Muscle of back (tissue), 11 donors: ENCODE data around the gene PLXNA2. TPM values are rescaled to one million over a fixed set of nuclear protein-coding genes. Genes with fewer than 3 reads are reported as not detected.
A peak's percentile ranks its signal among the peaks of the same experiment; 100 is the strongest.

Experiments used
- DNase-seq, 3 donors: peaks; one replicate each; pipeline versions ENCODE4 v3.0.0 to v3.0.0-alpha.2; 2013
- polyA plus RNA-seq, 10 donors: library from polyadenylated mRNA; unstranded; fragments of 120-200 nt; gene quantifications; one replicate each; pipeline ENCODE4 v1.2.1, GENCODE V29; 2013; ENCODE audit not compliant: insufficient read length in 10 of 10

PLXNA2 gene
- polyA plus RNA-seq, 10 donors: 22.9 to 37.9 (median 30.8) TPM

DNA sequence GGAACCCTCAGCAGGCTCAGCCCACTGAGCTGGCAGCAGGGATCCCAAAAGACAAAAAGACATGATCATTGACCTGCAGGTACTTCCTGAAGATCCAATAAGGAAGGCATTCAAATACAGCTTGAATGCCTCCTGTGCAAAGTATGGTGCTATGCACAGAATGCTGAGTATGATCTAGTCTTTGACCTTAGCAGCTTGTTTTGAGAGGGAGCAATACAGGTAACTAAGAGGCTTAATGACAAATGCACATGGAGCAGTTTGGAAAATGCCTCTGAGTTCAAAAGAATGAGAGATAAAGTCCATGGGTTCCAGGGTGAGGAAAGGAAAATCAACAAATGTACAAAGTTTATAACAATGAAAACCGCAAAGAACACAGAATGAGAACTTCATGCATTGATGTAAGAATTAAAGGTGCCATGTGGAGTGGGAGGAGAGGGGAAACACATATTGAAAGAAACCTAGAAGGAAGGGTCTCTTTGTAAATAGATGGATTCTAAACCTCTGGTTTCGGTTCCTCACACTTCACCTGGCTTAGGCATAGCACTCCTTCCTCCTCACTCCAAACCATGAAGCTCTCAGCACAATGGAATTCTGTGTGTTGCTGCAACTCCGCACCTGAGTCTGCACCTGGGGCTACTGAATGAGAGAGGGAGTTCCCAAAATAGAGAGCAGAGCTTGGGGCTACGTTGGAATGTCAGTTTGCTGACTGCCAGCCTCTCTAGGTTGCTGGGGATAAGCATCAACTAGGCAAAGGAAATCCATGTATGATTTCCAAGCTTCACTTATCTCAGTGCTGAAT is 77.6 kb downstream of the PLXNA2 start:
- no peak for DNase-seq

DNA sequence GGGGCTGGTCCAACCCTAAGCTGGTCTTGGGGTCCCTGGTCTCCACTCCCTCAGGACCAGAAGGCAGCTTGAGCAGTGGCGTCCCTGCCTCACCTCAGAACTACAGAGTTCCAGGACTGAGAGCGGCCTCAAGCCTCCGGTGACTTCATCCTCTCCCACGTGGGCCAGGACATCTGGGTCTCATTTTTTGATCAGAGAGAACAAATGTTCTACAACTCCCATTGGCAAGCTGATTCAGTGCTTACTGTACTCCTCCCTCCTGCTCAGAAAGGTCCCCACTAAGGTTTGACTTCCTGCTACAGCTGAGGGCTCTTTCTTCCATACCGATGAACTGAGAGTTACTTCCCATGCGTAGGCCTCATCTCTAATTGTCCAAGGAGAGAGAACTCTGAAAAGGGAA is 78.5 kb downstream of the PLXNA2 start:
- DNase-seq: peak in 1 of 3 donors; percentile 35

DNA sequence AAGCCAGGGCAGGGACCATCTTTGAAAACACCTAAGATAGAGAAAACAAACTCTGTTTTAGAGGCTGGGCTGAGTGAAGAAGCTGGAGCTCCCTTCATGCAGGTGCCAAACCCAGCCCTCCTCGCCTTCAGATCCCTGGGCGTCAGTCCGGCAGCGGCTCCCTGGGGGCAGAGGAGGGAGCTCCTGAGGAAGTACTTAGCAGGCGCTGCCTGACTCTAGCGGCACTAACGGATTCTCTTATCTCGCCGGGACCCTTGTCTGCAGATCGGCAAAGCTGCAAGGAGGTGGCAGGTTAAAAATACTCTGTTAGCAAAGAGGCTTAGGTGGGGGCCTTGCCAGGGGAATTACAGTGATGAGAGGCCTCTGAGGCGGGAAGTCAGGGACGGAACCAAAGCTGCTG is 79.6 kb downstream of the PLXNA2 start:
- DNase-seq: no peak

DNA sequence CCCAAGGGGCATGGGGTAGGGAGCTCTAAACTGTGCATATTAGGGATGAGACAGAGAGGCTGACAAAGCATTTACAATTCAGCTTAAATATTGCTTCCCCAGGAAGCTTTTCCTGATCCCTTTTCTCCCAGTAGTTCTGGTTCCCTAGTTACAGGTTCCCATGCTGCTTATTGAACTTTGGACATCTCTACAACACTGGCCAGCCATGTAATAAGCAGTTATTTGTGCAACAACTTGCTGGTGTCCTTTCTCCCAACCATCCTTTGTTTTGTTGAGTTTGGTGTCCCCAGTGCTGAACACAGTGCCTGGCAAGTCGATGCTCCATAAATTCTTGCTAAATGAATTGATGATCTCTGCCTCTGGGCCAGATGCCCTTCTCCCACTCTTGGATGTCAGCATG is 80.6 kb downstream of the PLXNA2 start:
- DNase-seq: no peak

DNA sequence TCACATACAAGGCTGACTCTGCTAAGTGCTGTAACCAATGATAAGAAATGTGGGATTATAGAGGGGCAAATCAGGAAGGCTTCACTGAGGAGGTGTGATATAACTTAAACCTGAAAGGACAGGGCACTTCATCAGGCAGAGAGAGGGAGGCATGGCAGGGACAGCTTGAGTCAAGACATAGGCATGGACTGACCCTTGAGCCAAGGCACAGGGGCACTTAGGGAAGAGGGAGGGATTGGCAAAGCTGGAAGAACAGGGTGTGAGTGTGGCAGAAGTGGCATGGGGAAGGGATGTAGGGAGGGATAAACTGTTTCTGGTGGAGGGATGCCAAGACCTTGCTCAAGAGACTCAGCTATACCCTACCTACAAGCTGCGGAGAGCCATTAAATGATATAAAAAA is 81.3 kb downstream of the PLXNA2 start:
- DNase-seq: no peak

DNA sequence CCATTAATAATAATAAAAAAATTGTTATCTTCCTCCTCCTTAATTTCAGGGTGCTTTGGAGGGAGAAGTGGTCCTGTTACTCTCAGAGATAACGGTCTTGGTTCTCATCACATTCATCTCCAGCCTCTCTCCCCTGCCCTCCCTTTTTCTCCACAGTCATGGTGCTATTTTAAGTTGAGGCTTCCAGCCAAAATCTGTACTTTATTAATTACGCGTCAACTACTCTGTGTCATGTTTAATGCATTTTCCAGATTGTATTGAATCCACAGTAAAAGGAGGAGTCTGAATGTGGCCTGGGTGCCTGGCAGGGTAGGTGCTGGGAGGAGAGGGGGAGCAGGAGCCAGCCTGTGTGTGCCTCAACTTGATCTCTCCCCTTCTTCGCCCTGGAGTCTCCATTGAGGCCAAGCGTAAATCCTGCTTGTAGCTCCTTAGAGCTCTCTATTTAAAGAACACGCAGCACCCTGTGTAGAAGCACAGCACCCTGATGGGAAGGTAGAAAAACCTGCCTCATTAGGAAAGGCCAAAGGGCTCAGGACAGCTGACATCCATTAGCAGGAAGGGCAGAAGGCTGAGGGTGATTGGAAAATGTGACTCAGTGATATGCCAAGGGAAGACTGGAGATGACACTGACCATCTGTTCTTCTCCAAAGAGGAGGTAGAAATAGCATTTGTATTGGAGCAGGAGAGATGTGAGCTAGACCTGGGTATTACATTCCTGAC is 82.4 kb downstream of the PLXNA2 start:
- peak in 1 of 3 donors; percentile 36 for DNase-seq

DNA sequence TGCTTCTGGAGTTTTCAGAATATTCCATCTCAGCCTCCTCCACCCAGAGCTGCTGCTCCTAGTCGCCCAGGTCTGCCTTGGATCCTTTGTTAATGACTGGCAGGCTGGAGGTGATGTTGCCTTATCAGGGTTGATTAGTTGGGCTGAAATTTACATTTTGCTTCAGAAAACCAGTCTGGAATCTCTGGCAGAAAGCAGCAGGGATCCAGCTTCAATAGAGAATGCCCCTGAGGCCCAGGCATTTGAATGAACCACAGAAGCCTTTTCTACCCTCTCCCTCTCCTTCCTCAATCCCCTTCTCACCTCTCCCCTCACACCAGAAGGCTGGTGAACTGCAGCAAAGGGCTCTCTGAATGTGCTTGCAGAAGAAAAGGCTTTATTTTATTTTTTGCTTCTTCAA is 83.2 kb downstream of the PLXNA2 start:
- no peak for DNase-seq

DNA sequence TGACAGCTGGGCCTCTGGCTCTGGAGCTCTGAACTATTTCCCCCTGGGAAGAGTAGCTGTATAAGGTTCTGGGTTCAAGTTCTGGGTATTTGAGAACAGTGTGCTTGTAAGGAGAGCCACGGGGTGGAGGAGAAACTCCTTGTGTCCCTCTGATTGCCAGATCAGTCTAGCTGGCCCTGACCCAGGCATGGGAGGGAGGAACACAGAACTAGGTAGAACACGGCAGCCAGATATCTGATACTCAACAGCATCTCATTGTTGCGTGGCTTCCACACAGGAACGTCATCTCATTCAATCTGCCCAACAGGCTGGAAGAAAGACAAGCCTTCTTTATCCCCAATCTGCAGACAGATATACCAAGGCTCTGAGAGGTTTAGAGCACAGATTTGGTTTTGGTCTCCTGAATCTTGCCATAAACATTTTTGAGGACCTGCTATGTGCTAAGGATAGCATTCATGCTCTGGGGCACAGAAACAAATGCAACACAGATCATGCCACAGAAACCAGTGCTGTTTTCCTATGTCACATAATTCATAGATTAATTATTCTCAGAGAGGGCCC is 83.8 kb downstream of the PLXNA2 start:
- no peak for DNase-seq

DNA sequence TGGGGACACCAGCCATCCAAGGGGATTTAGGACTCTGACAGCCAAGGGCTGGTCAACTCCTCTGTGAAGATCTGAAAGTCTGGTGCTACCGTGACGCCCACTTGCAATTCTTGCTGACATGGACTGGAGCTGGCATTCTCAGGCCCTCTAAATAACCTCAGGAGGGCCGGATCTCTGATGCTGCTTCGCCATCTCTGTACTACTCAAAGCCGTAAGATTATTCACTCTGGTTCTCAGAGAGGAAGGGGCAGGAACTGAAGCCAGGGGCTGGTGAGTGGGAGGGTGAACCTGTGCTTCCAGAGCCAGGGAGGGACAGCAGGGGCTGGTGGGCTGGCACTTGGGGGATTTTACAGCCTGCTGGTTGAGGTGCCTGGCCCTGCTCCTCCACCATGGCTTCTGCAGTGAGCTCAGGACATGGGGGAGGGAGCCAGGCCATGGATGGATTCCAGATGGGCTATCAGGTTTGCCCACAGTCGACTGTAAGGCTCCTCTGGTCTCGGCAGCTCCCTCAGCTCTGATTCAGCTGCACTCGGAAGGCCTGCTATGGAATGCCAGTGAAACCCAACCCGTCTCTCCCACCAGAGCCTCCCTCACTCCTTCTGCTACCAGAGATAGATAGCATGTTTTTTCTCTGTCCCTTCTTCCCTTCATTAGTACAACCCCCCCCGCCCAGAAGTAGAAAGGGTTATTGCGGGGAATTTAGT is 84.5 kb downstream of the PLXNA2 start:
- peak; percentile 59 to 85 (median 76) for DNase-seq

DNA sequence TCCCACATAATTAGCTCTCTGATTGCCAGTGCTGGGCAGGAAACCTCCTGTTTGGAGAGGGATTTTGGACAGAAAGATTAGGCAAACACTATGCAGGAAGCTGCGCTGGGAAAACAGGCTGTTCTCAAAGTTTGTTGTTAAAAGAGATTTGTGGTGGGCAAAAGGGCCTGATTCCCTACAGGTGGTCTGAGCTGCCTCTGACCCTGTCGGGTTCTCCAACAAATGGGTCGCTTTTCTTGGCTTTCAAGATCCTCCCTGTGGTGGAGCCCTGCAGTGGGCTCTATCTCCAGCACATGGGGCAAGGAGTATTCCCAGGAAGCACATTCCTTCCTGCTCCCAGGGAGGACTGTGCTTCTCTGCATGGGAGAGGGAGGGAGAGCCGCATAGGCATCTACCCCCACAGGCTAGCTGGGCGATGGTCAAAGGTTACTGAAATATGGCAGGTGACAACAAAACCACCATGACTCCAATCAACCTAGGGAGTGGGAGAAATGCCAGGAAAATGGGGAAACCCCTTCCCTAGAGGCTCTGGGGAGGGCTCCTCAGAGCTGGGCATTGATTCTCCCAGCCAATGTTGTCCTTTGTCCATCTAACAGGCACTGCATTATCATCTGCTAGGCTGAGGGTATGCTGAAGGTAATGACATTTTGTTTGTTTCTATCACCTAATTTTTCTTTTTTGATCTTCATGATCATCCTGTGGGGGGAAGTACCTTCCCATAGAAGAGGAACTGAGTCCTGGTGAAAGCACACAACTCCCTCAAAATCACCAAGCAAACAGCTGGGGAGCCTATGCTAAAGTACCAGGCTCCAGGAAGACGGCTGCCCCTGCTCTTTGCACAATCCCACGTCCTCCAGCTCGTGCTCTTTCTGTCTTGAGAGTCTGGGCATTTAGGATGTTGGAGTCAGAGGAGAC is 85.3 kb downstream of the PLXNA2 start:
- DNase-seq: no peak

DNA sequence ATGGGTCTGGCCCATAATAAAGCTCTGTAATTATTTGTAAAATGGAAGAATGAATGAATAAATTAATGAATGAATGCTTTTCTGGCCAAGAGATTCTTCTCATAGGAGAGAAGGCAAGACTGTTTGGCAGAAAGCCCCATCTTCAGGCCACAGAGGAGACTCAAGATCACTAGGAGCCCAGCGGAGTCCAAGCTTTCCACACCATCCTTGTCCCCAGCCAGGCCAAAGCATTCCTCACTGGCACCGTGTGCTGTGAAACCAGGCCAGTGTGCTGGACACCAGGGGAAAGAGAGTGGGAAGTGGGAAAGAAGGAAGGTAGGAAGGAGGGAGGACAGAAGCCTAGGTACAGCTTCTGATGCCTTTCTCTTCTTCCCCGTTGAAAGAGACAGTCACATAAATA is 86.4 kb downstream of the PLXNA2 start:
- DNase-seq: no peak

DNA sequence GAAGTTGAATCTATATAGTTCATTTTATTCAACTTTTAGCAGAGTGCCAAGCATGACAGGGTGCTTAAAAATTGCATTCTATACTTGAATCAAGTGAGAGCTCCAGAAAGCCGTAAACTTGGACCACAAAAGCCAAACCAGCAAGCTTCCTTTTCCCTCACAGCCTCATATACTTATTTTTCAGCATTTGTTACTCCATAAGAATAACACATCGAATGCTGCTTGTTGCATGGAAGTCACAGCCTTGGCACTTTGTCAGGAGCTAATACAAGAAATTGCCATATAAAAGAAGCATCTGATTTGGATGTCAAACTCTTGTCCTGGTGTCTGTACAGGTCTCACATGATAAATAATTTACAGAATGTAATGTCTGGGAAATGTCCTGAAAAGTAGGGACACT is 87.4 kb downstream of the PLXNA2 start:
- peak in 1 of 3 donors; percentile 63 for DNase-seq

DNA sequence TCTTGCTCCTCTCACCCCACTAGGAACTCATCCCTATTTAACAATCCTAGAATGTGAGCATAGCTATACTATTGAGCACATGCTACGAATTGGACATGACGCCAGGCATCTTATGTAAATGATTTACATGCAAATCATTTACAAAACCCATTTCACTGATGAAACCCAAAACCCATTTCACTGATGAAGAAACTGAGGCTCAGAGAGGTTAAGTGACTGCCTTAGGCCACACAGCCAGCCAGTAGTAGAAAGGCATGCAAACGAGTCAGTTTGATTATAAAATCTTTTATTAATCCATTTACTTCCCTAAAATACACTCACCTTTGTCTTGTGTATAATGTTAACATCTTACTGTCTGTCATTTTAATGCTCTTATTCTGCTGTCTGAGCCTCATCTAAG is 87.9 kb downstream of the PLXNA2 start:
- DNase-seq: no peak

DNA sequence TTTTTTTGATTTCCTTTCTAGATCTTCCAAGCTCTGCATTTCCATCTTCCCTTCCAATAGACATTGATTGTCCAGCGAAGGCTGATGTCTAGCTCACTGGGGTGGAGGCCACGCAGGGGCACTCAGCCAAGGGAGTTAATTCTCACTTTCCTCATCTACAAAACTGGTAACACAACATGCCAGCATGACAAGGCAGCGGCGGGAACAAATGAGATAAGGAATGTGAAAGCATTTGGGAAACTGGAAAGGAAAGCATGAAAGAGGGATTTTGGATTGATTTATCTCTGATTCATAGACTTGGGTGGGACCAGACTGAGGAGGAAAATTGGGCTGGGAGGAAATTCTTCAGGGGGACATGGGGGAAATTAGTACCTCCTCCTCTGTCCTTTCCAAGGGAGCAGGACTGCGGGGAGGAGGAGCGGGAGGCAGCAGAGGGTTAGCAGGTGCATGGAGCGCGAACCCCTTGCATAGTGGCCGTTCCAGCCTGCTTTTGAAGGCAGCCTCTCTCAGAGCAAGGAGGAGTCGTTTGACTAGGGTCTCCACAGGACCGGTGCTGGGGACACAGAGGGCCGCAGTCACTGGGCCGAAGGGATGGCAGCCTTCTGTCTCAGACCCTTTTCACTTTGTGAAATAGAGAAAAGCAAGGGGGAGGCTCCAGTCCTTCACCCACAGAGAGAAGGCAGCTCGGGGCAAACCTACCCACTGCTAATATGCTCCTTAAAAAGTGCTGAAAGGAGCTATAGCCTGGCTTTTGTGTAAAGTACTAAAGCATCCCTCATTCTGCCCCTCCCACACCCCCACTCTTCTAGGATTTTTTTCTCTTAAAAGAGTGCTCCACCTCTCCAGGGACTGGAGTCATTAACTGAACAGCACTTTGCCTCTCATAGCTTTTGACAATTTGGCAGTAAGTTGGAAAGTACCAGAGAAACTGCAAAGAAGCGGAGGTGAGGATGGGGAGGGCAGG is 89.2 kb downstream of the PLXNA2 start:
- peak in 1 of 3 donors; percentile 48 for DNase-seq

DNA sequence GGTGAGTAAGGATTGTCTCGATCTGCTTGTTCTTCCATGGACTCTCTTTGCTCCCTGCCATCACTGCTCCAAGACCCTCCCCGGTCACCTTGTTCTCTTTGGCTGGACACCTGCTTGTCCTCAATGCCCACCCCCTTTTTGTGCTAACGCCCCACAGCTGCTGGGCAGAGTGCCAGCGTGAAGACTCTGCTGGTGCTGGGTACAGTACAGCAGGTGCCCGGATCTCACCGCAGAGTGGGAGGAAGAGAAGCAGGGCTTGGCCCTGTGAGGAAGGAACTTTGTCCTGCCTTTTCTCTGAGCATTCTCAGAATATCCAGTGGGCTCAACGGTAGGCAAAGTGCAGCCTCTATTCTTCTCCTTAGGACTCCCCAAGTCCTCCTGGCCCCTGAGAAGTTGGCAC is 90.1 kb downstream of the PLXNA2 start:
- DNase-seq: peak in 1 of 3 donors; percentile 37

DNA sequence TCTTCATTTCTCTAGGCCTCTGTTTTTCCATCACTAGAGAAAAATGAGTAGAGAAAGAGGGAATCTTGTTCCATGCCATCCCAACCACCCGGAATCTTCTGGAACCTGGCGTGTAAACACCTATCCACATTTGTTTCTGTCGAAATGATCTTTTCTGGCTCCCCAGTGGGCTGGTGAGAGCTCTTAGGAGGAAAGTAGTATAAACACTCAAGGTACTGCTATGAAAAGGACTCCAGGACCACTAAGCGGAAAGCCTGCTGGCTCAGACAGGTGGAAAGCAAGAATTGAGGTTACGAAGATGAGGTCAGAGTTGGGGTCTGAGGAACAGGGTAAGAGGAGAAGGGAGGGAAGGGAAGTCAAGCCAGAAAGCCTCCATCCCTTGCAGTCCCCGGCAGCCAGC is 90.8 kb downstream of the PLXNA2 start:
- no peak for DNase-seq

DNA sequence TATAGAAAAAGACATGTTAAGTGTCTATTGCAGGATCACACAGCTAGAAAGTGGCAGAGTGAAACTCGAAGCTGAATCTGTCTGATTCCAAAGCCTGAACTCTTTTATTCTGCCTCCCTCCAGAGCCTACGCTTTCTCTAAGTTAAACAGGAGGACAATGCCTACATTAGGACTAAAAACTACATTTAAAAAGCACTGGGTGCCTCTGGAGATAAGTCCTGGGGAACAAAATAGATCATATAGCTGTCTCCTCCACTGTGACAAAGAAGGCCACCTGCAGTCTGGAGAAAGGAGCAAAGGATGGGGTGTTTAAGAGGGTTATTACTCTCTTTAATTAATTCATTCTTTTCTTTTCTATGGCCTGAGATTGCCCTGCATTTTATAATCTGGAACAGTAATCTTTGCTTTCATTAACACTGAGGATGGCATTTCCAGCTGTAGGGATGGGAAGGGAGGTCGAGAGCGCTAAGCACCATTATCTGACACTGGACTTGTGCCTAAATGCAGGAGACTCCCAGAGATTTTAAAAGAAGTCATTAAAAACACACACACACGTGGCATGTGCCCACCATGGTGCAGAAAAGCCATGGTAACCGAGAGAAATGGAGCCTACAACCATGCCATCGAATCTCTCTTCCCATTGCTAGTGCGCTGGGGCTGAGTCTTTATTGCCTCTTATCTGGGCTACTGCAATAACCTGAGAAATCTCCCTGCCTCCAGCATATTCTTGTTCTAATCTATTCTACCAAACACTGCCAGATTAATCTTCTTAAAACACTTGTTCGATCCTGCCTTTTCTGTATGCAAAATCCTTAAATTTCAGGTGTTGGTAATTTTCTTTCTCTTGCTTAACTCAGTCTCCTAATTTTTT is 92.2 kb downstream of the PLXNA2 start:
- DNase-seq: no peak

DNA sequence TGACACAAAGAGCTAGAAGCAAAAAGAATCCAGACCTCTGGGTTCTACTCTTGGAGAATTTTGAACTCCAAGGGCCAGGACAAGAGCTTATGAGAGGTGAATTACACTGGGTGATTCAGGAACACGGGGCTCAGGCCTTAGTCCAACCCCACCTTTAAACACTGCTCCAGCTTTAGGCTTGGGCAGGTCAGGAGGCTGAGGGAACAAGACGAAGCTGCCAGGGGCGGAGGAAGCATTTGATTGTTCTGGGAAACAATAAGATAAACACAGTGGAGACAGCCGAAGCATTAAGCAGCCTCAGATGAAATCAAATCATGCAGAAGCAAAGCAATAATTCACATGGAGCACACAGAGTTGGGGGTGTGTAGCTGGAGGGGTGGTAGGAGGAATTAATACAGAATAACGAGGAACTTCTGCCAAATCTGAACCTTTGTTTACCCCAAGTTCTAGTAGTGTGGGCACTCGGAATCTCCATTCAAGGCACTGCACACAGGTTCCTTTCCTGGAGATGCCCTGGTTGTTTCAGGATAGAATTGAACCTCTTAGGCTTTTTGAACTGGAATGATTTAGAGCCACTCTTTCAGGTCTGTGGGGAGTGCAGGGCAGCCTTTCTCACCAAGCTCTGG is 93.2 kb downstream of the PLXNA2 start:
- no peak for DNase-seq
